Esophagus muscularis mucosa (tissue), 4 donors: ENCODE measurements around the gene CXXC5.
A peak's percentile ranks its signal among the peaks of the same experiment; 100 is the strongest.

Experiments used
- EP300 ChIP-seq: sonication (generic); formaldehyde crosslinking; IDR thresholded peaks from one replicate; pipeline ENCODE4 v1.6.1; 2017; ENCODE audit warnings: antibody characterized with exemption
- POLR2A ChIP-seq: fragments of 450-650 bp; IDR thresholded peaks from one replicate; pipeline ENCODE4 v1.6.1; 2017; ENCODE audit warnings: antibody characterized with exemption, moderate library complexity, mild to moderate bottlenecking, low read depth
- POLR2AphosphoS5 ChIP-seq, 2 donors: sonication (generic); formaldehyde crosslinking; IDR thresholded peaks; one replicate each; pipeline ENCODE4 v1.6.1; 2017; ENCODE audit warnings: antibody characterized with exemption in 2 of 2
- TF ChIP-seq, protein P1 (sequence below), 3 experiments: fragments of 200-600 bp in 2 of 3; fragments of 450-650 bp in 1 of 3; sonication (generic) in 2 of 3; IDR thresholded peaks; one replicate each; pipeline ENCODE4 v1.5.1; 2017 to 2019; ENCODE audit warnings: antibody characterized with exemption in 3 of 3, mild to moderate bottlenecking in 2 of 3, moderate library complexity in 1 of 3

DNA sequence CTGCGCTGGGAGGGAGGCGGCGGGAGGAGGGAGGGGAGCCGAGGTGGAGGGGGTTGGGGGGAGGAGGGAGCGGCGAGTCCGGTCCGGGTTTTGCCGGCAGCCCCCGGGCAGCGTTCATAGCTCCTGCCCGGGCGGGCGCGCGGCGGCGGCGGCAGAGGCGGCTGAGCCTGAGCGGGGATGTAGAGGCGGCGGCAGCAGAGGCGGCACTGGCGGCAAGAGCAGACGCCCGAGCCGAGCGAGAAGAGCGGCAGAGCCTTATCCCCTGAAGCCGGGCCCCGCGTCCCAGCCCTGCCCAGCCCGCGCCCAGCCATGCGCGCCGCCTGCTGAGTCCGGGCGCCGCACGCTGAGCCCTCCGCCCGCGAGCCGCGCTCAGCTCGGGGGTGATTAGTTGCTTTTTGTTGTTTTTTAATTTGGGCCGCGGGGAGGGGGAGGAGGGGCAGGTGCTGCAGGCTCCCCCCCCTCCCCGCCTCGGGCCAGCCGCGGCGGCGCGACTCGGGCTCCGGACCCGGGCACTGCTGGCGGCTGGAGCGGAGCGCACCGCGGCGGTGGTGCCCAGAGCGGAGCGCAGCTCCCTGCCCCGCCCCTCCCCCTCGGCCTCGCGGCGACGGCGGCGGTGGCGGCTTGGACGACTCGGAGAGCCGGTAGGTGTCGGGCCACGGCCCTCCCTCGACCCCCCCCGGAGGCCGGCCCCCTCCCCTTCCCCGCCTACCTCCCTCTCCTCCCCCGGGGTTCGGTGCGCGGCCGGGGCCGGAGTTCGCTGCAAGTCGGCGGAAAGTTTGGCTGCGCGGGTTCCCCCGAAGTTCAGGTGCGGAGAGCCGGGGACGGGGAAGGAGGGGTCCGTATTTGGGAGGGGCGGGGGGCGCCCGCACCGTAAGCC, at the start of gene CXXC5:
- TF ChIP-seq EP300 (no peak), POLR2A (peak; percentile 72), POLR2AphosphoS5 (IDR thresholded peaks at IDR 0.05) (peak; percentile 71 to 87)
- TF ChIP-seq, protein P1, sequence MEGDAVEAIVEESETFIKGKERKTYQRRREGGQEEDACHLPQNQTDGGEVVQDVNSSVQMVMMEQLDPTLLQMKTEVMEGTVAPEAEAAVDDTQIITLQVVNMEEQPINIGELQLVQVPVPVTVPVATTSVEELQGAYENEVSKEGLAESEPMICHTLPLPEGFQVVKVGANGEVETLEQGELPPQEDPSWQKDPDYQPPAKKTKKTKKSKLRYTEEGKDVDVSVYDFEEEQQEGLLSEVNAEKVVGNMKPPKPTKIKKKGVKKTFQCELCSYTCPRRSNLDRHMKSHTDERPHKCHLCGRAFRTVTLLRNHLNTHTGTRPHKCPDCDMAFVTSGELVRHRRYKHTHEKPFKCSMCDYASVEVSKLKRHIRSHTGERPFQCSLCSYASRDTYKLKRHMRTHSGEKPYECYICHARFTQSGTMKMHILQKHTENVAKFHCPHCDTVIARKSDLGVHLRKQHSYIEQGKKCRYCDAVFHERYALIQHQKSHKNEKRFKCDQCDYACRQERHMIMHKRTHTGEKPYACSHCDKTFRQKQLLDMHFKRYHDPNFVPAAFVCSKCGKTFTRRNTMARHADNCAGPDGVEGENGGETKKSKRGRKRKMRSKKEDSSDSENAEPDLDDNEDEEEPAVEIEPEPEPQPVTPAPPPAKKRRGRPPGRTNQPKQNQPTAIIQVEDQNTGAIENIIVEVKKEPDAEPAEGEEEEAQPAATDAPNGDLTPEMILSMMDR (IDR thresholded peaks at IDR 0.05), result no peak
